Measurements from ENCODE around the gene BAZ2B.

Gene BAZ2B

DNA sequence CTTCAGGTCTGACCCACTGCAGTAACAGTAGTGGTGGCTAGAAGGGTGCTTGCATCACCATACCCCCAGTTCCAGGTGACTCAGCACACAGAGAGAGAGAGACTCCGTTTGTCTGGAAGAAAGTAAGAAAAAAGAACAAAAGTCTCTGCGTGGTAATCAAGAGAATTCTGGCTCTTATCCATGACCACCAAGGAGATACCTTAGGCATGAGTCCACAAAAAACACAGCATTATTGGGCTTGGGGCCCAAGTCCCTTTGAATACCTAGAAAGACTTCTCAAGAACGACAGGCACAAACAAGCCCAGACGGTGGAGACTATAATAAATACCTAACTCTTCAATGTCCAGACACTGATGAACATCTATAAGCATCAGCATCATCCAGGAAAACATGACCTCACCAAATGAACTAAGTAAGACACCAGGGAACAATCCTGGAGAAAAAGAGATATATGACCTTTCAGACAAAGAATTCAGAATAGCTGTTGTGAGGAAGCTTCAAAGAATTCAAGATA is 21.7 kb upstream of the BAZ2B start:
- Histone ChIP-seq H3F3A (ENCODE audit: insufficient read depth, low read length) (no peaks in the 10 kb centered on the region), H3K27me3 (ENCODE audit: insufficient read depth, low read length) (no peaks in the 10 kb centered on the region), H2AFZ (ENCODE audit: low read length) (no peak overlapping the region), H3K4me1 (ENCODE audit: insufficient read depth, low read length, severe bottlenecking) (no peaks in the 10 kb centered on the region), H3K9me2 (ENCODE audit: low read depth, low read length) (no peaks in the 10 kb centered on the region), H3K27ac (ENCODE audit: low read depth, low read length, poor library complexity, severe bottlenecking) (no peak overlapping the region), H3K9me3 (ENCODE audit: low read length) (no peaks in the 10 kb centered on the region), H3K4me2 (ENCODE audit: low read length) (no peak overlapping the region), H3K36me3 (ENCODE audit: insufficient read depth, low read length) (no peaks in the 10 kb centered on the region), H3K4me3 (ENCODE audit: low read depth, low read length, poor library complexity, severe bottlenecking) (no peak overlapping the region), H3K9ac (ENCODE audit: low read length) (no peak overlapping the region), H3K79me2 (ENCODE audit: insufficient read depth, low read length) (no peaks in the 10 kb centered on the region), H4K20me1 (ENCODE audit: insufficient read depth, low read length) (no peaks in the 10 kb centered on the region)
- no peak for TF ChIP-seq CTCF (IDR thresholded peaks at IDR 0.05; ENCODE audit: low read length)
- TF ChIP-seq EZH2 (IDR thresholded peaks at IDR 0.05; ENCODE audit: borderline replicate concordance, low read length) = no peak

DNA sequence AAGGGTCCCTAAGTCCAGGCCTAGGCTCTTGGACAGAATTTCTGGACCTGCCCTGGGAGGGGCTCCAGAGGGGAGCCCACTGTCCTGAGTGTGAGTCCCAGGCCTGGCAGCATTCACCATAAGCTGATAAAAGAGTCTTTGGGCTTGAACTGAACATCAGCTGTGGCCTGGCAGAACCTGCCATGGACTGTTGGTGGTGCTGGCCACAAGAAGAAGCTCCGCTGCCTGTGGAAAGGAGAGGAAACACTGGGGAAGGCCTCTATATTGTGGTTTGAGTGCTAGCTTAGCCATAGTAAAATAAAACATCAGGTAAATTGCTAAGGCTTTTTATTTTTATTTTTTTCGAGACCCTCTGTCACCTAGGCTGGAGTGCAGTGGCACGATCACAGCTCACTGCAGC is 20.9 kb upstream of the BAZ2B start:
- Histone ChIP-seq H3K4me1 (ENCODE audit: insufficient read depth, low read length, severe bottlenecking) (no peaks in the 10 kb centered on the region), H3F3A (ENCODE audit: insufficient read depth, low read length) (no peaks in the 10 kb centered on the region), H4K20me1 (ENCODE audit: insufficient read depth, low read length) (no peaks in the 10 kb centered on the region), H3K36me3 (ENCODE audit: insufficient read depth, low read length) (no peaks in the 10 kb centered on the region), H3K9ac (ENCODE audit: low read length) (no peak overlapping the region), H3K27ac (ENCODE audit: low read depth, low read length, poor library complexity, severe bottlenecking) (no peak overlapping the region), H2AFZ (ENCODE audit: low read length) (no peak overlapping the region), H3K9me2 (ENCODE audit: low read depth, low read length) (no peaks in the 10 kb centered on the region), H3K79me2 (ENCODE audit: insufficient read depth, low read length) (no peaks in the 10 kb centered on the region), H3K4me3 (ENCODE audit: low read depth, low read length, poor library complexity, severe bottlenecking) (no peak overlapping the region), H3K4me2 (ENCODE audit: low read length) (no peak overlapping the region), H3K27me3 (ENCODE audit: insufficient read depth, low read length) (no peaks in the 10 kb centered on the region), H3K9me3 (ENCODE audit: low read length) (no peaks in the 10 kb centered on the region)
- TF ChIP-seq EZH2 (IDR thresholded peaks at IDR 0.05; ENCODE audit: borderline replicate concordance, low read length) (no peak), CTCF (IDR thresholded peaks at IDR 0.05; ENCODE audit: low read length) (no peak)

DNA sequence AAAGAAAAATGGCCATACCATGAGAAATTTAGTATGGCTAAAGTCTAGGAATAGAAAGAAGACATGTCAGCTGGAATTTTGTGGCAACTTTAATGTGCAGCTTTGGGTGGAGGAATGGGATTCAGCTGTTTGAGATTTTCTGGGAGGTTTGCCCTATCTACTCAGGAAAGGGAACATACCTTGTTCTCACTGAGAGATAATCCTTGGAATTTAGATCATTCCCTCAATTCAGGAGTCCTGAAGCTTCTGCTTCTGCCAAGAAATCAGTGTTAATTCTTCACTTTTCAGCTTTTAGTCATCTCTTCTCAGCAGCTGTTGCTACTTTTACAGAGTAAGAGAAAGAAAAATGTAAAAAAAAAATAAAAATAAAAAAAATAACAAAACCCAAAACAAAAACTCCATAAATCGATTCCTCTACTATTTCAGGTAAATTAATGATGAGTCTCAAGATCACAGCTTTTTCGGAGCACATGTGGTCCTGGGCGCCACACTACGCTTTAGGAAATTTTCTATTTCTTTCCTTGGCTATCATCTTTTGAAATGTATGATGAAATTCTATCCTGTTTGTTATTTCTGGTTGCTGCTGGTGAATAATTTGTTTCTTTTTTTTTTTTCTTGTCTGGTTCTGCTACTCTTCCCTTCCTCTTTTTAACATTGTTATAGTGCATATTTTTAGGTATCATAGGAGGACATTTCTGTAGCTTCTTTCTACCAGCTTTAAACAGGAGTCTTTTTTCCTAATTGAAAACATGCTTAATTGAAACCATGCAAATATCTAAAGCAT is 18.9 kb upstream of the BAZ2B start:
- no peaks in the 10 kb centered on the region for H3F3A ChIP-seq (ENCODE audit: insufficient read depth, low read length)
- no peaks in the 10 kb centered on the region for H3K27me3 ChIP-seq (ENCODE audit: insufficient read depth, low read length)
- no peak overlapping the region for H2AFZ ChIP-seq (ENCODE audit: low read length)
- H3K79me2 ChIP-seq (ENCODE audit: insufficient read depth, low read length) = no peaks in the 10 kb centered on the region
- H3K36me3 ChIP-seq (ENCODE audit: insufficient read depth, low read length) = no peaks in the 10 kb centered on the region
- no peak overlapping the region for H3K27ac ChIP-seq (ENCODE audit: low read depth, low read length, poor library complexity, severe bottlenecking)
- no peak overlapping the region for H3K4me3 ChIP-seq (ENCODE audit: low read depth, low read length, poor library complexity, severe bottlenecking)
- H3K4me1 ChIP-seq (ENCODE audit: insufficient read depth, low read length, severe bottlenecking) = no peaks in the 10 kb centered on the region
- no peaks in the 10 kb centered on the region for H4K20me1 ChIP-seq (ENCODE audit: insufficient read depth, low read length)
- H3K9me3 ChIP-seq (ENCODE audit: low read length) = no peaks in the 10 kb centered on the region
- TF ChIP-seq CTCF (IDR thresholded peaks at IDR 0.05; ENCODE audit: low read length) (no peak), EZH2 (IDR thresholded peaks at IDR 0.05; ENCODE audit: borderline replicate concordance, low read length) (no peak)
- H3K9ac ChIP-seq (ENCODE audit: low read length) = no peak overlapping the region
- H3K4me2 ChIP-seq (ENCODE audit: low read length) = no peak overlapping the region
- H3K9me2 ChIP-seq (ENCODE audit: low read depth, low read length) = no peaks in the 10 kb centered on the region
